NB4 (cell line): Measurements from ENCODE around the gene CELF4.

ENCODE experiments used
- MYC ChIP-seq: IDR thresholded peaks from 2 replicates; pipeline ENCODE4 v1.6.1; 2011; ENCODE audit warnings: low read depth, low read length
- POLR2A ChIP-seq: IDR thresholded peaks from 2 replicates; pipeline ENCODE4 v1.6.1; 2011; ENCODE audit warnings: mild to moderate bottlenecking; ENCODE audit not compliant: insufficient read length; ENCODE audit errors: extremely low read depth
- TF ChIP-seq, protein P1 (sequence below): IDR thresholded peaks from one replicate; pipeline ENCODE4 v1.5.1; 2012; ENCODE audit warnings: low read depth, low read length
- TF ChIP-seq, protein P2 (sequence below): IDR thresholded peaks from 2 replicates; pipeline ENCODE4 v1.6.1; 2011; ENCODE audit warnings: low read depth, low read length

DNA sequence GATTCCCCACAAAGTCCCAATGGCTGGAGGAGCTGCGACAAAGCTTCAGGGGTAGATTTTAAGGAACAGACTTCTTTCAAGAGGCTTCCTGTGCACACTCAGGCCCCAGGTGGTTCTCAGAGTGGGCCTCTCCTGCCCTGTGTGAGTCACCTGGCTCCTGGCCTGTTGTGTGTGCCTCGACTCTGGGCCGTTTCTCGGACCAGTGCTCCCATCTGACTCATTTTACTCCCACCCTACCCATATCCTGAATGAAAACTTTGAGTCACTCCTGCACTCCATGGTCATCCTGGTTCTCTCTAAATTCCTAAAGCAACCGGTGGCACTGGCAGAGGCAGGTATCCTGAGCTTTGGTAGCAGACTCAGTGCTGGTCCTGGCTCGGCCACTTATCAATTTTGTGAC is 84.1 kb downstream of the CELF4 start:
- TF ChIP-seq, protein P1, sequence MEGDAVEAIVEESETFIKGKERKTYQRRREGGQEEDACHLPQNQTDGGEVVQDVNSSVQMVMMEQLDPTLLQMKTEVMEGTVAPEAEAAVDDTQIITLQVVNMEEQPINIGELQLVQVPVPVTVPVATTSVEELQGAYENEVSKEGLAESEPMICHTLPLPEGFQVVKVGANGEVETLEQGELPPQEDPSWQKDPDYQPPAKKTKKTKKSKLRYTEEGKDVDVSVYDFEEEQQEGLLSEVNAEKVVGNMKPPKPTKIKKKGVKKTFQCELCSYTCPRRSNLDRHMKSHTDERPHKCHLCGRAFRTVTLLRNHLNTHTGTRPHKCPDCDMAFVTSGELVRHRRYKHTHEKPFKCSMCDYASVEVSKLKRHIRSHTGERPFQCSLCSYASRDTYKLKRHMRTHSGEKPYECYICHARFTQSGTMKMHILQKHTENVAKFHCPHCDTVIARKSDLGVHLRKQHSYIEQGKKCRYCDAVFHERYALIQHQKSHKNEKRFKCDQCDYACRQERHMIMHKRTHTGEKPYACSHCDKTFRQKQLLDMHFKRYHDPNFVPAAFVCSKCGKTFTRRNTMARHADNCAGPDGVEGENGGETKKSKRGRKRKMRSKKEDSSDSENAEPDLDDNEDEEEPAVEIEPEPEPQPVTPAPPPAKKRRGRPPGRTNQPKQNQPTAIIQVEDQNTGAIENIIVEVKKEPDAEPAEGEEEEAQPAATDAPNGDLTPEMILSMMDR: no peak
- no peak for TF ChIP-seq POLR2A
- TF ChIP-seq, protein P2, sequence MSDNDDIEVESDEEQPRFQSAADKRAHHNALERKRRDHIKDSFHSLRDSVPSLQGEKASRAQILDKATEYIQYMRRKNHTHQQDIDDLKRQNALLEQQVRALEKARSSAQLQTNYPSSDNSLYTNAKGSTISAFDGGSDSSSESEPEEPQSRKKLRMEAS: no peak
- TF ChIP-seq MYC: no peak
